A549 (cell line): ENCODE measurements around the gene CA11. TPM values are rescaled to one million over a fixed set of nuclear protein-coding genes. Genes with fewer than 3 reads are reported as not detected.

Source experiments
- ATAC-seq, 2 experiments: fragments of 200-7000 bp in 1 of 2; fragments of >200 bp in 1 of 2; cut with Nextera tagmentation in 1 of 2; cut with Tn5 transposase in 1 of 2; 3 replicates each; pipeline versions ENCODE4 v1.8.0 to v1.9.1; 2018 to 2020; ENCODE audit warnings: mild to moderate bottlenecking in 1 of 2, moderate library complexity in 1 of 2
- CTCF ChIA-PET: fragments of 300-600 bp; sonication (Branson Sonifier 250); formaldehyde crosslinking; extraction: SDS; loops from one replicate; lab custom pipeline; 2021; ENCODE audit warnings: antibody characterized with exemption, inconsistent platforms; lab: Yijun Ruan, JAX
- POLR2A ChIA-PET: fragments of 350-600 bp; formaldehyde crosslinking; extraction: SDS; loops from one replicate; lab custom pipeline; 2021; ENCODE audit warnings: antibody characterized with exemption, inconsistent platforms; lab: Yijun Ruan, JAX
- DNase-seq, 2 experiments: peaks; one replicate each; pipeline versions ENCODE4 v3.0.0 to v3.0.0-alpha.2; 2011 to 2016; ENCODE audit warnings: low read depth in 1 of 2, low spot score in 1 of 2
- FAIRE-seq: peaks from 2 replicates; lab custom pipeline; 2011; peaks lifted over from hg19 to GRCh38; lab: Jason Lieb, UNC
- H3K27ac ChIP-seq, 2 experiments: fragments of >200 bp; sonication (Bioruptor Twin); formaldehyde crosslinking; 3 replicates each; pipeline ENCODE4 v1.5.1; 2016 to 2017
- H3K4me1 ChIP-seq: fragments of >200 bp; sonication (Bioruptor Twin); formaldehyde crosslinking; 3 replicates; pipeline ENCODE4 v1.6.1; 2016
- H3K4me2 ChIP-seq: fragments of >200 bp; sonication (Bioruptor Twin); formaldehyde crosslinking; 3 replicates; pipeline ENCODE4 v1.6.1; 2016
- H3K4me3 ChIP-seq: fragments of >200 bp; sonication (Bioruptor Twin); formaldehyde crosslinking; 3 replicates; pipeline ENCODE4 v1.5.1; 2016
- H3K9me3 ChIP-seq: fragments of >200 bp; sonication (Bioruptor Twin); formaldehyde crosslinking; 3 replicates; pipeline ENCODE4 v1.6.1; 2016
- CTCF ChIP-seq: fragments of >200 bp; sonication (Bioruptor Twin); formaldehyde crosslinking; IDR thresholded peaks from 3 replicates; pipeline ENCODE4 v1.5.1; 2016
- EHF ChIP-seq: fragments of 250-450 bp; sonication (Bioruptor Pico); IDR thresholded peaks from 2 replicates; pipeline ENCODE4 v1.5.0; 2020; ENCODE audit warnings: mild to moderate bottlenecking
- ELK1 ChIP-seq: fragments of 150-350 bp; IDR thresholded peaks from 2 replicates; pipeline ENCODE4 v1.6.1; 2014; ENCODE audit warnings: low read depth, mild to moderate bottlenecking, low read length
- FOXS1 ChIP-seq: fragments of 250-450 bp; sonication (Bioruptor Pico); IDR thresholded peaks from 2 replicates; pipeline ENCODE4 v1.5.0; 2020; ENCODE audit warnings: mild to moderate bottlenecking, moderate library complexity
- HEYL ChIP-seq: fragments of 250-450 bp; sonication (Bioruptor Pico); IDR thresholded peaks from 2 replicates; pipeline ENCODE4 v1.8.0; 2021; ENCODE audit warnings: mild to moderate bottlenecking, moderate library complexity
- HMGXB4 ChIP-seq: fragments of 250-450 bp; sonication (Bioruptor Pico); IDR thresholded peaks from 2 replicates; pipeline ENCODE4 v1.5.0; 2021; ENCODE audit warnings: mild to moderate bottlenecking, moderate library complexity, borderline replicate concordance
- HOXA7 ChIP-seq: fragments of 250-450 bp; sonication (Bioruptor Pico); IDR thresholded peaks from 2 replicates; pipeline ENCODE4 v1.5.0; 2020; ENCODE audit warnings: mild to moderate bottlenecking, moderate library complexity
- JUN ChIP-seq, 2 experiments: fragments of >200 bp; sonication (Bioruptor Twin); formaldehyde crosslinking; IDR thresholded peaks; 2 replicates in 1 of 2; 3 replicates in 1 of 2; pipeline ENCODE4 v1.6.1; 2016 to 2017
- KDM5A ChIP-seq: fragments of 200-600 bp; sonication (generic); IDR thresholded peaks from 2 replicates; pipeline ENCODE4 v1.6.1; 2016; ENCODE audit warnings: antibody characterized with exemption, mild to moderate bottlenecking
- MAFK ChIP-seq: fragments of 450-650 bp; IDR thresholded peaks from 2 replicates; pipeline ENCODE4 v1.6.1; 2014; ENCODE audit not compliant: partially characterized antibody
- MAX ChIP-seq: IDR thresholded peaks from 2 replicates; pipeline ENCODE4 v1.6.1; 2012
- MYC ChIP-seq: IDR thresholded peaks from 2 replicates; pipeline ENCODE4 v1.6.1; 2012; ENCODE audit warnings: mild to moderate bottlenecking, inconsistent platforms, low read length, improper control_type of control experiment, borderline replicate concordance
- NR3C1 ChIP-seq: fragments of >200 bp; sonication (Bioruptor Twin); formaldehyde crosslinking; IDR thresholded peaks from 3 replicates; pipeline ENCODE4 v1.6.1; 2017
- RAD21 ChIP-seq, 2 experiments: fragments of >200 bp in 1 of 2; sonication (Bioruptor Twin) in 1 of 2; formaldehyde crosslinking in 1 of 2; IDR thresholded peaks in 1 of 2; conservative IDR thresholded peaks in 1 of 2; 2 replicates in 1 of 2; 3 replicates in 1 of 2; pipeline ENCODE4 v1.6.1; 2012 to 2018; ENCODE audit warnings: inconsistent platforms in 1 of 2
- RCOR1 ChIP-seq: fragments of 150-350 bp; IDR thresholded peaks from 2 replicates; pipeline ENCODE4 v1.6.1; 2014; ENCODE audit warnings: antibody characterized with exemption, low read length, low read depth
- REST ChIP-seq: fragments of 200-600 bp; sonication (generic); IDR thresholded peaks from 2 replicates; pipeline ENCODE4 v1.6.1; 2016; ENCODE audit warnings: antibody characterized with exemption, mild to moderate bottlenecking, moderate library complexity
- RFX5 ChIP-seq: fragments of 450-650 bp; IDR thresholded peaks from 2 replicates; pipeline ENCODE4 v1.7.1; 2014; ENCODE audit warnings: antibody characterized with exemption, mild to moderate bottlenecking, moderate library complexity
- SMC3 ChIP-seq: fragments of >200 bp; sonication (Bioruptor Twin); formaldehyde crosslinking; IDR thresholded peaks from 3 replicates; pipeline ENCODE4 v1.6.1; 2018; ENCODE audit warnings: inconsistent platforms
- SREBF2 ChIP-seq: fragments of 450-650 bp; IDR thresholded peaks from 2 replicates; pipeline ENCODE4 v1.6.1; 2014; ENCODE audit warnings: mild to moderate bottlenecking, moderate library complexity
- TFCP2L1 ChIP-seq: fragments of 250-450 bp; sonication (Bioruptor Pico); IDR thresholded peaks from 2 replicates; pipeline ENCODE4 v1.5.0; 2021; ENCODE audit warnings: mild to moderate bottlenecking
- USF2 ChIP-seq: fragments of 450-650 bp; IDR thresholded peaks from 2 replicates; pipeline ENCODE4 v1.6.1; 2014; ENCODE audit warnings: antibody characterized with exemption
- ZFP36 ChIP-seq: fragments of 450-650 bp; IDR thresholded peaks from 2 replicates; pipeline ENCODE4 v1.6.1; 2014; ENCODE audit warnings: borderline replicate concordance; ENCODE audit not compliant: partially characterized antibody
- ZNF302 ChIP-seq: fragments of 250-450 bp; sonication (Bioruptor Pico); IDR thresholded peaks from 2 replicates; pipeline ENCODE4 v1.9.0; 2021; ENCODE audit warnings: inconsistent platforms, mild to moderate bottlenecking, moderate library complexity
- WGBS: methylation state at CpG from one replicate; pipeline ENCODE4 v1.1.6; 2017; ENCODE audit errors: missing lambda C conversion rate; 5-methylcytosine and 5-hydroxymethylcytosine counted together
- polyA plus RNA-seq, 4 experiments: library from polyadenylated mRNA; depleted of rRNA in 3 of 4; stranded (reverse); fragments of >200 nt; fragmentation: RNase III in 1 of 4; extraction: RNeasy Plus Mini Kit Qiagen cat#74134 plus additional on column Dnase treatment in 1 of 4; gene quantifications; 2 replicates in 3 of 4; 3 replicates in 1 of 4; pipeline ENCODE4 v1.2.3, GENCODE V29; 2011 to 2017

CA11 gene
- polyA plus RNA-seq, 2 of the 4 experiments (the other 2 are of a cell fraction) = 9.8 to 21.0 TPM

- Histone ChIP-seq H3K4me3 (no peak overlapping the region), H3K4me2 (peak overlapping the region; percentile 48), H3K4me1 (peaks cover 5% of the 10 kb centered on the region; the same call in 1 of the 3 replicates), H3K27ac (peak overlapping the region; percentile 38 to 65; a peak in 5 of 6 replicates), H3K9me3 (no peaks in the 10 kb centered on the region)
- ATAC-seq (peak; percentile 80 to 95), FAIRE-seq (peak; percentile 97), DNase-seq (peak; percentile 90 to 98)
- TF ChIP-seq ELK1 (no peak), HOXA7 (CRISPR knock-in tag) (no peak), RAD21 (conservative IDR thresholded peaks at IDR 0.05 in 1 of 2, IDR thresholded peaks at IDR 0.05 in 1 of 2) (peak; percentile 78 to 81), FOXS1 (CRISPR knock-in tag) (no peak), SMC3 (peak; percentile 89), MAX (peak; percentile 47; the same call in 1 of the 2 replicates), RFX5 (peak; percentile 58; the same call in 1 of the 2 replicates), CTCF (peak; percentile 95), JUN (IDR thresholded peaks at IDR 0.05) (0 out of 5 replicates have a peak, but pooled peaks of 1 of the 2 experiments have one; percentile 19)
- ChIA-PET POLR2A (interaction anchor here (0.9 kb wide), 1 partner anchor 39 kb away, joined by 3 read pairs; no protein-coding TSS in a partner anchor), CTCF (interaction anchor here (0.6 to 6.1 kb wide), 56 partner anchors 11 to 643 kb away, joined by 3 to 151 read pairs (median 4); partner anchors contain the start of genes CA11, FUT2 and HSD17B14)
- WGBS = 46% methylated on average over 28 of the region's 28 CpGs
Observed at GRCh38 chr19:48674921-48675824, 29.2 kb upstream of the CA11 start.

- Histone ChIP-seq H3K9me3 (no peaks in the 10 kb centered on the region), H3K27ac (peak overlapping the region; percentile 2 to 65; a peak in 3 of 6 replicates), H3K4me2 (no peak overlapping the region), H3K4me3 (no peak overlapping the region), H3K4me1 (peaks cover 5% of the 10 kb centered on the region; the same call in 1 of the 3 replicates)
- FAIRE-seq (no peak), ATAC-seq (no peak), DNase-seq (no peak)
- POLR2A ChIA-PET = no interaction called here
- CTCF ChIA-PET = interaction anchor here (0.6 to 6.1 kb wide), 30 partner anchors 10 to 486 kb away, joined by 3 to 151 read pairs (median 6); partner anchors contain the start of genes CA11, FUT2 and HSD17B14
- 94% methylated on average over 16 of the region's 19 CpGs for WGBS
- TF ChIP-seq MYC (no peak), REST (no peak), MAFK (no peak), SREBF2 (no peak), TFCP2L1 (CRISPR knock-in tag) (no peak), ZNF302 (CRISPR knock-in tag) (no peak), EHF (CRISPR knock-in tag) (no peak), ZFP36 (no peak), NR3C1 (no peak), KDM5A (no peak), USF2 (no peak), FOXS1 (CRISPR knock-in tag) (no peak), RCOR1 (no peak), HMGXB4 (CRISPR knock-in tag) (no peak), SMC3 (no peak), HEYL (CRISPR knock-in tag) (no peak)
Observed at GRCh38 chr19:48674216-48674809, 28.3 kb upstream of the CA11 start.
